Endothelial cell of umbilical vein (primary cell): Measurements from ENCODE around the gene EIF5B. TPM values are rescaled to one million over a fixed set of nuclear protein-coding genes. Genes with fewer than 3 reads are reported as not detected.

Experiments
- BruUV-seq: library from RNA; stranded (reverse); fragments of 400-500 nt; replicated peaks from 2 replicates; lab custom pipeline; 2021; lab: Mats Ljungman, UMichigan
- CTCF ChIA-PET: fragments of 300-600, 350-600 bp; sonication (Branson Sonifier 250); formaldehyde crosslinking; loops from one replicate; lab custom pipeline; 2021; ENCODE audit warnings: antibody characterized with exemption, inconsistent platforms; lab: Charles Lee
- POLR2A ChIA-PET: fragments of 300-600, 350-600 bp; sonication (Branson Sonifier 250); formaldehyde crosslinking; loops from one replicate; lab custom pipeline; 2021; ENCODE audit warnings: antibody characterized with exemption, inconsistent platforms; lab: Charles Lee
- DNase-seq: peaks from one replicate; pipeline ENCODE4 v3.0.0-alpha.2; 2011; ENCODE audit warnings: low read depth, low spot score
- FAIRE-seq: peaks from 2 replicates; lab custom pipeline; 2011; peaks lifted over from hg19 to GRCh38; lab: Jason Lieb, UNC
- H2AFZ ChIP-seq: 2 replicates; pipeline ENCODE4 v1.6.0; 2012; ENCODE audit warnings: low read depth, low read length, control low read depth, inconsistent platforms
- H3K27ac ChIP-seq: 2 replicates; pipeline ENCODE4 v1.5.1; 2011; ENCODE audit warnings: low read depth, mild to moderate bottlenecking, control low read depth, low read length, moderate library complexity; ENCODE audit not compliant: insufficient read depth
- H3K27me3 ChIP-seq, 2 experiments: 2 replicates each; pipeline versions ENCODE4 v1.6.0 to v1.6.1; 2011; ENCODE audit warnings: low read length in 2 of 2, mixed read lengths in 1 of 2; ENCODE audit not compliant: control insufficient read depth in 2 of 2, insufficient read depth in 2 of 2
- H3K36me3 ChIP-seq, 2 experiments: 2 replicates in 1 of 2; 3 replicates in 1 of 2; pipeline ENCODE4 v1.5.1; 2011; ENCODE audit warnings: low read length in 2 of 2, mild to moderate bottlenecking in 1 of 2, moderate library complexity in 1 of 2; ENCODE audit not compliant: control insufficient read depth in 2 of 2, insufficient read depth in 2 of 2; ENCODE audit errors: extremely low read depth in 1 of 2
- H3K4me1 ChIP-seq: 3 replicates; pipeline ENCODE4 v1.5.1; 2011; ENCODE audit warnings: mild to moderate bottlenecking, low read length; ENCODE audit not compliant: control insufficient read depth, insufficient read depth; ENCODE audit errors: extremely low read depth
- H3K4me2 ChIP-seq: 2 replicates; pipeline ENCODE4 v1.6.1; 2011; ENCODE audit warnings: low read length, control low read depth, mixed read lengths; ENCODE audit not compliant: insufficient read depth
- H3K4me3 ChIP-seq, 3 experiments: fragments of 200-600 bp in 1 of 3; sonication (generic), shearing (Covaris generic) in 1 of 3; replicated peaks in 1 of 3; 2 replicates each; pipeline ENCODE4 v1.5.1; 2011 to 2016; ENCODE audit warnings: control low read depth in 3 of 3, low read length in 3 of 3, mild to moderate bottlenecking in 2 of 3, inconsistent platforms in 1 of 3, low read depth in 1 of 3, moderate library complexity in 1 of 3; ENCODE audit not compliant: insufficient read depth in 1 of 3
- H3K79me2 ChIP-seq: 2 replicates; pipeline ENCODE4 v1.6.0; 2012; ENCODE audit warnings: low read length, inconsistent platforms; ENCODE audit not compliant: control insufficient read depth, insufficient read depth
- H3K9ac ChIP-seq: replicated peaks from 2 replicates; pipeline ENCODE3; 2011; ENCODE audit warnings: low read length, control low read depth; ENCODE audit not compliant: insufficient read depth; ENCODE audit errors: extremely low read depth
- H3K9me1 ChIP-seq: replicated peaks from 3 replicates; pipeline ENCODE4 v1.6.0; 2011; ENCODE audit warnings: mild to moderate bottlenecking, low read length; ENCODE audit not compliant: control insufficient read depth, insufficient read depth; ENCODE audit errors: extremely low read depth
- H3K9me3 ChIP-seq: replicated peaks from 2 replicates; pipeline ENCODE4 v1.5.1; 2012; ENCODE audit warnings: low read length, inconsistent platforms; ENCODE audit not compliant: control insufficient read depth, insufficient read depth
- H4K20me1 ChIP-seq: replicated peaks from 2 replicates; pipeline ENCODE3; 2011; ENCODE audit warnings: mild to moderate bottlenecking, low read length; ENCODE audit not compliant: control insufficient read depth, insufficient read depth; ENCODE audit errors: extremely low read depth
- EZH2 ChIP-seq: IDR thresholded peaks from 2 replicates; pipeline ENCODE4 v1.6.1; 2012; ENCODE audit warnings: borderline replicate concordance, low read depth, mild to moderate bottlenecking, moderate library complexity, low read length, inconsistent platforms; ENCODE audit not compliant: severe bottlenecking
- GATA2 ChIP-seq: IDR thresholded peaks from 2 replicates; pipeline ENCODE4 v1.7.0; 2011; ENCODE audit warnings: low read depth, mild to moderate bottlenecking, moderate library complexity, mixed read lengths, low read length; ENCODE audit not compliant: insufficient read length, insufficient read depth
- JUN ChIP-seq: IDR thresholded peaks from 2 replicates; pipeline ENCODE4 v1.6.1; 2011; ENCODE audit warnings: borderline replicate concordance, low read depth; ENCODE audit not compliant: insufficient read length, insufficient read depth
- MYC ChIP-seq: IDR thresholded peaks from one replicate; pipeline ENCODE4 v1.6.1; 2011; ENCODE audit warnings: mild to moderate bottlenecking, low read depth, low read length
- POLR2A ChIP-seq: IDR thresholded peaks from 2 replicates; pipeline ENCODE4 v1.6.1; 2012; ENCODE audit warnings: low read depth, mild to moderate bottlenecking, control low read depth, low read length
- dilution Hi-C: fragments of 300-500 bp; cut with MboI; formaldehyde crosslinking; loops from one replicate; pipeline ENCODE4 v1.15.0; 2019; ENCODE audit warnings: low sequenced_read_pairs; ENCODE audit not compliant: extremely low pct_ligation_motif_present
- intact Hi-C: fragments of 100-400 bp; cut with micrococcal nuclease; formaldehyde crosslinking; loops from one replicate; pipeline ENCODE4 v1.10.0; 2022
- polyA plus RNA-seq, 4 experiments: library from polyadenylated mRNA; depleted of rRNA in 3 of 4; stranded (reverse) in 3 of 4; unstranded in 1 of 4; fragments of >200 nt; gene quantifications; 2 replicates each; pipeline versions ENCODE4 v1.2.1 to v1.2.3, GENCODE V29; 2011 to 2012; ENCODE audit warnings: missing spikeins in 1 of 4
- total RNA-seq: library from RNA; stranded (reverse); gene quantifications from 2 replicates; pipeline ENCODE4 v1.2.3, GENCODE V29; 2021
- TF ChIP-seq, protein P1 (sequence below), 2 donors: IDR thresholded peaks; 1 replicate in 1 of 2; 2 replicates in 1 of 2; pipeline ENCODE4 v1.5.1; 2011; ENCODE audit warnings: low read length in 2 of 2, mild to moderate bottlenecking in 2 of 2, moderate library complexity in 2 of 2, control low read depth in 1 of 2, inconsistent platforms in 1 of 2, low read depth in 1 of 2; ENCODE audit not compliant: insufficient read depth in 1 of 2; ENCODE audit errors: extremely low read depth in 1 of 2

EIF5B gene
- total and polyA plus RNA-seq, 2 donors (not counting 3 experiments of a cell fraction or from before 2014, with no cell fraction given), result 10.1 to 54.5 TPM

DNA sequence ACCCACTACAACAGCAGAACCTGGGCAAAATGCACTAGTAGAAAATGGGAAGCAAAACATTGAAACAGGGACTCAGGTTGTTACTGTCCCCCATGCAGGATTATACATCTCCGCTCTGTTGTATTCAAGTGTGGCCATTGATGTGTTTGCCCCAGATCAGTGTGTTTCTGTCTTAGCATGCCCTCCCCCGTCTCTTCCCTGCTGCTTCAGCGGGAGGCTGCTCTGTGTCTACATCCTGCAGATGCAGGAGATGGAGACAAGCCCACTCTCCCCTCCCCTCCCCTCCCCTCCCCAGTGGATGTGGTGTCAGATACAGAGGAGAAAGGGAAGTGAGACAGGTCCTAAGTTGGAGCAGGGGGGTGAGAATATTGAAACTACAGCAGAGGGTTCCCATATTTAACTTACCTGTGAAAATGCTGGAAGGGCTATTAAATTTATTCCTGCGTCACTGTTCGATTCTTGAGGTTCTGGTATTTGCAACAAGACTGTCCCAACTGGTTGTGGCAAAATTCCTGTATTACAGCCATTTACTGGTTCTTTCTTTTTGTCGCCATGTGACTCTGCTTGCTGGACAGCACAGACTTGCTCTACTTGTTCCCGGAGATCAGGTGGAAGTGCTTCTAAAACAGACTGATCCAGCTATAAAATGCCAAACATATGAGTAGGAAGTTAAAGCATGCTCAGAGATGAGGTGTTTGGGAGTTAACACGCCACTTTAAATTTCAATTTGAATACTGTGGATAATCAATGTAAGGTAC is 67.0 kb downstream of the EIF5B start:
- no peak for TF ChIP-seq JUN
- TF ChIP-seq, protein P1, sequence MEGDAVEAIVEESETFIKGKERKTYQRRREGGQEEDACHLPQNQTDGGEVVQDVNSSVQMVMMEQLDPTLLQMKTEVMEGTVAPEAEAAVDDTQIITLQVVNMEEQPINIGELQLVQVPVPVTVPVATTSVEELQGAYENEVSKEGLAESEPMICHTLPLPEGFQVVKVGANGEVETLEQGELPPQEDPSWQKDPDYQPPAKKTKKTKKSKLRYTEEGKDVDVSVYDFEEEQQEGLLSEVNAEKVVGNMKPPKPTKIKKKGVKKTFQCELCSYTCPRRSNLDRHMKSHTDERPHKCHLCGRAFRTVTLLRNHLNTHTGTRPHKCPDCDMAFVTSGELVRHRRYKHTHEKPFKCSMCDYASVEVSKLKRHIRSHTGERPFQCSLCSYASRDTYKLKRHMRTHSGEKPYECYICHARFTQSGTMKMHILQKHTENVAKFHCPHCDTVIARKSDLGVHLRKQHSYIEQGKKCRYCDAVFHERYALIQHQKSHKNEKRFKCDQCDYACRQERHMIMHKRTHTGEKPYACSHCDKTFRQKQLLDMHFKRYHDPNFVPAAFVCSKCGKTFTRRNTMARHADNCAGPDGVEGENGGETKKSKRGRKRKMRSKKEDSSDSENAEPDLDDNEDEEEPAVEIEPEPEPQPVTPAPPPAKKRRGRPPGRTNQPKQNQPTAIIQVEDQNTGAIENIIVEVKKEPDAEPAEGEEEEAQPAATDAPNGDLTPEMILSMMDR (IDR thresholded peaks at IDR 0.05; ENCODE audit: extremely low read depth in 1 of 2, insufficient read depth in 1 of 2, low read depth in 1 of 2, low read length in 2 of 2), result no peak
- no peak for TF ChIP-seq GATA2
- TF ChIP-seq POLR2A, result no peak
- TF ChIP-seq EZH2, result no peak
- TF ChIP-seq MYC, result no peak
- DNase-seq (no peak), FAIRE-seq (no peak)
- Histone ChIP-seq H3K9ac (no peak overlapping the region), H3K4me3 (no peak overlapping the region), H3K9me3 (no peaks in the 10 kb centered on the region), H3K27me3 (no peaks in the 10 kb centered on the region), H3K4me1 (no peaks in the 10 kb centered on the region), H3K4me2 (no peak overlapping the region), H2AFZ (no peak overlapping the region), H4K20me1 (no peaks in the 10 kb centered on the region), H3K9me1 (no peaks in the 10 kb centered on the region), H3K27ac (no peak overlapping the region), H3K36me3 (peaks cover 28 to 32% of the 10 kb centered on the region in 2 experiments), H3K79me2 (no peaks in the 10 kb centered on the region)
- intact Hi-C loops, result no loop called here
- ChIA-PET POLR2A (no interaction called here), CTCF (interaction anchor here (0.9 to 1.8 kb wide), 5 partner anchors 13 to 92 kb away, joined by 3 to 8 read pairs (median 5); partner anchors contain the start of genes EIF5B, REV1 and TXNDC9)
- no TSS peak for BruUV-seq
- dilution Hi-C loops, result no loop called here
